T-helper 1 cell (primary cell): ENCODE measurements around the gene TNPO3.
"Not testable (repeated sequence)": the region's sequence is repeated elsewhere in the genome, so short reads cannot be mapped to it uniquely, and the experiment has no call there.

Source experiments
- DNase-seq, 5 donors: peaks; one replicate each; pipeline ENCODE4 v3.0.0-alpha.2; 2012 to 2020

TNPO3 gene

DNA sequence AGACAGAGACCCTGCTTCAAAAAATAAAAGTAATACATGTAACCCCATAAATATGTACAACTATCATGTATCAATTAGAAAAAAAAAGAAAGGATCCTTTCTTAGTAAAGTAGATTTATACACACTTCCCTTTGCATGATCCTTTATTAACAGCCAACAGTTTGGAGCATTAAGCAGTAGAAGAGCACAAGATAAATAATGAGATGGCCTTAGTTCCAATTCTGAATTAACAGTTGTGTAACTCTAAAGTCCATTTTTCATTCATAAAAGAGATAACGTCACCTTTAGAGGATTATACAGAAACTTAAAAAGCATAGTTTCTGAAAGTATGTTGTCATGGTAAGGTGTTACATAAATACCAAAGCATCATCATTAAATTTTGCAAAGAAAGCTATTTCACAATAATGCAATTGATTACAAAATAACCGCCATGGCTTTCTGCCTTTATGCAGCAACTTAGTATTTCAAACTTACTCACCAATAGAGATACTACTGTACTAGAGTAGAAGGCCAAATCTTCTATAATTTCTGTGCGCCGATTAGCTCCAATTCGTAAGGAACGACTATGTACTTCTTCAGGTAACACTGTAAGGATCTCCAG lies 40.3 kb downstream of the TNPO3 start:
- DNase-seq, result no peak

DNA sequence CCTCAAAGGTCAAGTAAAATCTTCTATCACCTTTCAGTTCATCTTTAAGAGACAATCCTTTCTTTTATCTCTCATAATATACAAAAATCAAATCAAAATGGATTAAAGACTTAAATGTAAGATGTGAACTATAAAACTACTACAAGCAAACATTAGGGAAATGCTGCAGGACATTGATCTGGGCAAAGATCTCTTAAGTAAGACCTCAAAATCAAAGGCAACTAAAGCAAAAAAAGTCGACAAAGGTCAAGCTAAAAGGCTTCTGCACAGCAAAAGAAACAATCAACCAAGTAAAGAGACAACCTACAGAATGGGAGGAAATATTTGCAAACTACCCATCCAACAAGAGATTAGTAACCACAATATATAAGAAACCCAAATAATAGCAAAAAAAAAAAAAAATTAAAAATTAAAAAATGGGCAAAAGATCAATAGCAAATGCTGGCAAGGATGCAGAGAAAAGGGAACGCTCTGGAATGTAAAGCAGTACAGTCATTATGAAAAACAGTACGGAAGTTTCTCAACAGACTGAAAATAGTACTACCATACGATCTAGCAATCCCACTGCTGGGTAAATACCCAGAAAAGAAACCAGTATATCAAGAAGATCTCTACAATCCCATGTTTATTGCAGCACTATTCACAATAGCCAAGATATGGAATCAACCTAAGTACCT lies 41.7 kb downstream of the TNPO3 start:
- DNase-seq, result no peak

- no peak for DNase-seq
Observed at GRCh38 chr7:129012641-129013040, 42.3 kb downstream of the TNPO3 start.

DNA sequence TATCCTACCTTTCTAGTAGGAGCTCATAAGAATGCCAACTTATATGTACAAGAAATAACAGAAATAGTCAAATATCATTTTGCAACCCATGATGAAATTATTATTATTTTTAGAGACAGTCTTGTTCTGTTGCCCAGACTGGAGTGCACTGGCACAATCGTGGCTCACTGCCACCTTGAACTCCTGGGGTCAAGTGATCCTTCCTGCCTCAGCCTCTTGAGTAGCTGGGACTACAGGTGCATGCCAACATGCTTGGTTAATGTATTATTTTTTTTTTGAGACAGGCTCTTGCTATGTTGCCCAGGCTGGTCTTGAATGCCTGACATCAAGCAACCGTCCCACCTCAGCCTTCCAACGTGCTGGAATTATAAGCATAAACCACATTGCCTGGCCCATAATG lies 44.8 kb downstream of the TNPO3 start:
- no peak for DNase-seq

- no peak for DNase-seq
Observed at GRCh38 chr7:129009437-129009836, 45.5 kb downstream of the TNPO3 start.

- peak in 1 of 5 donors; percentile 27 for DNase-seq
Observed at GRCh38 chr7:129008645-129009414, 46.1 kb downstream of the TNPO3 start.

- DNase-seq, result no peak
Observed at GRCh38 chr7:129007572-129007971, 47.3 kb downstream of the TNPO3 start.

- no peak for DNase-seq
Observed at GRCh38 chr7:129006636-129007414, 48.1 kb downstream of the TNPO3 start.

DNA sequence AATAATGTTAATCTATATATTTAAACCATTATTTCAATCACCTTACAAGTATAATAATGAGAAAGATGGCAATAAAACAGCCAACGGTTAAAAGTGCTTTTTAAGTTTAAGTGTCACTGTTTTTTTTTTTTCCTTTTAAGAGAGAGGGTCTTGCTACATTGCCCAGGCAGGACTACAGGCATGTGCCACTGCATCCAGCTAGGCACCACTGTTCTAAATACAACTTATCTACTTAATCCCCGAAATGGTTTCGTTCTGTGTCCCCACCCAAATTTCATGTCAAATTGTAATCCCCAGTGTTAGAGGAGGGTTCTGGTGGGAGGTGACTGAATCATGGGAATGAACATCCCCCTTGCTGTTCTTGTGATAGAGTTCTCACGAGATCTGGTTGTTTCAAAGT lies 49.7 kb downstream of the TNPO3 start:
- DNase-seq, result no peak

DNA sequence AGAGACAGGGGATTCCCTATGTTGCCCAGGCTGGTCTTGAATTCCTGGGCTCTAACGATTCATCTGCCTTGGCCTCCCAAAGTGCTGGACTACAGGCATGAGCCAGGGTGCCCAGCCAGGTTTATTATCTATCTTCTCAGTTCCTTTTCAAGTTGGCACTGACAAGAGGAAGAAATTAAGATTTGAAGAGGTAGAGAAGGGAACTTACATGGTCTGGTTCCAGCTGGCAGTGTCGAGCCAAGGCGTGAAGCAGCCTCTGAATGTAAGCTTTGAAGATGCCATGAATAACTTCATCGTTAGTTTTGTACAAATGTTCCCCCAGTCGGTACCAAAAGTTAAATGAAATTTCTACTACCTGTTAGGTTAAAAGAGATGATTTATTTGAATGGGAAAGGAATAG lies 57.7 kb downstream of the TNPO3 start:
- no peak for DNase-seq

DNA sequence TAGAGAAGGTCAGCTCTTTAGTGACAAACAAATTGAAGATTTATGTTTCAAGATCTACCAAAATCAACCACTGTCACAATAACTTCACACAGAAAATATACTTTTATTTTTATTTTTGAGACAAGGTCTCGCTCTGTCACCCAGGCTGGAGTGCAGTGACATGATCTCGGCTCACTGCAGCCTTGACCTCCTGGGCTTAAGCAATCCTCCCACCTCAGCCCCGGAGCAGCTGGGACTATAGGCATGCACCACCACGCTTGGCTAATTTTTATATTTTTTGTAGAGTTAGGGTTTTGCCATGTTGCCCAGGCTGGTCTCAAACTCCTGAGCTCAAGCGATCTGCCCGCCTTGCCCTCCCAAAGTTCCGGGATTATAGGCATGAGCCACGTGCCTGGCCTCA lies 60.4 kb downstream of the TNPO3 start:
- DNase-seq, result not testable (repeated sequence)

DNA sequence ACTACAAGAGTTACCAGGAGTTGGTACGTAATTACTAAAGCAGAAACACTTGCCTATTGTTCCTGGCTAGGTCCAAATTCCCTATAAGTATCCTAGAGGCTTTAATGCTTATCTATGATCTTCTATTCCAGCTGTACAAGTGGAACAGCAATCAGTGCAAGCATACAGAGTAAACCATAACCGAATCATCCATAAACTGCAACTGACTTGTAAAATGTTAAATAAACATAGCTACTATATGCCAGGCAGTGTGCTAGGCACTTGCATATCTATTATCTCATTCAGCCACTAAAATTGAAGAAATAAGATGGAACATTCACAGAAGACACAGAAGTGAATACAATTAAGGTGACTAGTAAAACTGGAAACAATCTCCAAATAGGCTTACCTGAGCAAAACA lies 61.5 kb downstream of the TNPO3 start:
- no peak for DNase-seq

DNA sequence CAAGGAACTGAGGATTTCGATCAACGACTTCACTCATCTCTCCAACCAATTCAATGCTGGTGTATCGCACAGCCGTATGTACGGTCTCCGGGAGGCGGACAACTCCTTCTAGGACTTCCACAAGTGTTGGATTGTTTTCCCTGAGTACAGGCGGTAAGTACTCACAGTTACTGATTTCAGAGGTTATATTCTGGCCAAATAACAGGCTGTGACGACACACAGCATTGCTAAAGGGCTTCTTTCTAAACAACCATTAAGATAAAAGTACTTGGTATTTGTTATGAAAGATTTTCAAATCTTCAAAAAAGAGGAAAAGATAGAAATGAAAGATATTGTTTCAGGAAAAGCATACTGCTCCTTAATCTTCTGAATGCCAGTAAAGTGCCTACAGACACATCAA lies 65.0 kb downstream of the TNPO3 start:
- no peak for DNase-seq

DNA sequence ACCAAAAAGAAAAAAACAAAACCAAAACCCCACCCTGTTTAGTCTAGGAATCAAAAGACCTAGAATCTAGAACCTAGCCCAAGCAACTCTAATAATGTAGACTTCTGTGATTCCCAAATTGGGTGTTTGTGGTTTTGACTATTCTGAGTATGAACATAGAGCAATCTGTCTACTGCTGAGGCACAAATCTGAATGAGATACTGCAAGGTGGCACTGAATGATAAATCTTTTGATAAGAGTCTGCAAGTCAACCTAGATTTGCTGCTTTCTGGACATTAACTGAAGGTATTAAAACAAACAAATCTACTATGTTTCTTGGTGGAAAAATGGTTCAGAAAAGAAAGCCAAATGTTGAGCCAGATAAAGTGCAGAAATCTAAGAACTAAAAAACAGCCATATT lies 66.5 kb downstream of the TNPO3 start:
- no peak for DNase-seq

DNA sequence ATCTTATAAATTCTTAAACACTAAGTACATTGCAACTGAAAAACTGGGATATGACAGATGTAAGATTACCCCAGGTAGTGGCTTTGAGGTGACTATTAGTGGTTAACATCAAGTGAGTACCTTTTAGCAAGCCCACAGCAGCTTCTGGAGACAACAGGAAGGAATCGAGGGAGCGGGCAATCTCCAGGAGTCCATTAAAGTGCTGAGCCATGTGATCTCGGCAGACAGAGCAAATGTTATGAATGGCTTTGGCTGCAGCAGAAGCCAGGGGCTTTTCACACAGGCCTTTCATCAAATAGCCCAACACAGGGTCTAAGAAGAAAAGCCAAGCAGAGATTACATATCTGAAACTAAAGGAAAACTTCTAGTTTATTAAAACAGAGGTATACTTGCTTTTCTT lies 68.3 kb downstream of the TNPO3 start:
- no peak for DNase-seq

DNA sequence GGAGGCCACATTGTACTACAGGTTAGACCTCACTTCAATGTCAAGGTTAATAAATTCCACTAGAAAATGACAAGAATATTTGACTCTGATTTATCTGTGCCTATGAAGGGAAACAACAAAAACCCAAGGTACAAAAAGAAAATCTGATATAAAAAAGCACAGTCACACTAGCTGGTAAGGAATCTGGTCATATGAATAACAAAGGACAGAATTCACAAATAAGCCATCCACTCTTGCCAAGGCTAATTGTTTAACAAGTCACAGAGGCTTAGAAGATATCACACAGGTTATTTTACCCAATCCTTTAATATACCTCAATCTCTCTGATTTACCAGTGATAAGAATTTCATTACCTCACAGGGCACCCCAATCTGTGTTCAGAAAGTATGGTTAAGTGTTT lies 69.3 kb downstream of the TNPO3 start:
- no peak for DNase-seq

DNA sequence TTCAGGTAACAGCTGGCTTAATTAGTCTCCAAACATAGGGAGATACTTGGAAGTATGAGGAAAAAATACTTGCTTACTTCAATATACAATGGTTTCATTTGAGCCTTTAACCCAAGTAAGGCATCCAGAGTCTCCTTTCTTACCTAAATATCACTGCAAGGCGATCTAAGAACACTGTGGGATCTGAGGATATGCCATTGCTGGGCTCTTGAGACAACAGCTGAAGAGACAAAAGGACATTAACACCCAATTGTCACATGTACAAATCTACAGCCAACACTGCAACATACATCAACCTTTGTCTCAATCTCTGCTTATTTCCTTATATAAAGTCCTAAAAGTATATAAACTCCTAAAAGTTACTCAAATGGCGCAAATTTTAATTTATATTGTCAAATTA lies 72.8 kb downstream of the TNPO3 start:
- DNase-seq, result no peak

GRCh38 chr7:128974241-128974934 lies 80.5 kb downstream of the TNPO3 start:
- no peak for DNase-seq

DNA sequence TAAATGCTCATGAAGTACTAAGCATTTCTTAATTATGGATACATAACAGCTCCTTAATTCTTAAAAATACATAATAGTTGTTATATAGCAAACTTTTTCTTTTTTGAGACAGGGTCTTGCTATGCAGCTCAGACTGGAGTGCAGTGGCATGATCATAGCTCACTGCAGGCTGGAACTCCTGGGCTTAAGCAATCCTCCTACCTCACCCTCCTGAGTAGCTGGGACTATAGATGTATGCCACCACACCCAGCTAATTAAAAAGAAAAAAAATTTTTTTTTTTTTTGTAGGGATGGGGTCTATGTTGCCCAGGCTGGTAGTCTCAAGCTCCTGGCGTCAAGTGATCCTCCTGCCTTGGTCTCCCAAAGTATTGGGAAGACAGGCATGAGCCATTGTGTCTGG lies 86.3 kb downstream of the TNPO3 start:
- no peak for DNase-seq

DNA sequence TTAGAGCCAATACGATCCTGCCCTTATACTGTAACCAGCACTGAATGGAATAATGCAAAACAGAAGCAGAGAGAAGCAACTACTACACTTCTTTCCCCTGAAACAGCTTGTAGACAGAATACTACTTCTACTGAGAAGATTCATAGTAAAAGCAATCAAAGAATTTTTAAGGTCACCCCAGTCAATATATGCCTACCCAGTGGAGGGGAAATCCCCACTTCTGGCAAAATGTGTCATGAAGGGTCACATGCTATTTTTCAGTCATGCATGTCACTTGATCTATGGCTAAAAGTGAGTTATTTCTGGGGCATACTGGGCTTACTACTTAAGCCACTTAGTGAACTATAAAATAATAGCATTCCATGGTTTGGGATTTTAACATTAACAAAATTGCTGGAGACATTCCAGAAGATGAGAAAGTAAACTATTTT lies 91.6 kb downstream of the TNPO3 start:
- peak in 1 of 5 donors; percentile 26 for DNase-seq

DNA sequence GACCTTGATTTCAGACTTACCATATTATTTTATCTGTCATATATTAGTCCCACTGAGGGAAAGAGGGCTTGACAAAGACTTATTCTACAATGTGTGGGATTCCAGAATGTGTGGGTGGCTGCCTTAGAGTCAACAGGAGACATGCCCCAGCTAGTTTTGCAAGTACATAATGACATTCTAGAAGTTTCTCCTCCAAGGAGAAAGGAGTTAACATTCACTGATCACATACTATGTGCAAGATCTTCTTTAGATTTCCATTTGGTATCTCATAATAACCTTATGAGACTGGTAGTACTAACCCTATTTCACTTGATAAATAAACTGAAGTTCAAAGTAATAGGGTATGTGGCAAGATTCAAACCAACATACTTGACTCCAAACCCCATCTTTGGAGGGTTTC lies 92.0 kb downstream of the TNPO3 start:
- no peak for DNase-seq

DNA sequence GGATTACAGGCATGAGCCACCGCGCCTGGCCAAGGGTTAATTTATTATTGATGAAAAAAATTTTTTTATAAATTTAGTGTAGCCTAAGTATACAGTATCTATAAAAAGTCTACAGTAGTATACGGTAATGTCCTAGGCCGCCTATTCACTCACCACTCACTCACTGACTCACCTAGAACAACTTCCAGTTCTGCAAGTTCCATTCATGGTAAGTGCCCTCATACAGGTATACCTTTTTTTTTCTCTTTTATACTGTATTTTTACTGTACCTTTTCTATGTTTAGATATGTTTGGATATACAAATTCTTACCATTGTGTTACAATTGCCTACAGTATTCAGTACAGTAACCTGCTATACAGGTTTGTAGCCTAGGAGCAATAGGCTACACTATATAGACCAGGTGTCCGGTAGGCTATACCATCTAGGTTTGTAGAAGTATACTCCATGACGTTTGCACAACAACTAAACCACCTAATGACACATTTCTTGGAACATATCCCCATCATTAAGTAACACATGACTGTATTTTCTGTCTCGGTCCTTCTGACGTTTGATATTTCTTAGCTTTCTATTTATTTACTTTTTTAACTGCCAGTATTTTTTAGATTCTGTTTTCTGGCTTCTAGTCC lies 93.8 kb downstream of the TNPO3 start:
- no peak for DNase-seq
